ENCODE data around the gene KCTD8.

DNA sequence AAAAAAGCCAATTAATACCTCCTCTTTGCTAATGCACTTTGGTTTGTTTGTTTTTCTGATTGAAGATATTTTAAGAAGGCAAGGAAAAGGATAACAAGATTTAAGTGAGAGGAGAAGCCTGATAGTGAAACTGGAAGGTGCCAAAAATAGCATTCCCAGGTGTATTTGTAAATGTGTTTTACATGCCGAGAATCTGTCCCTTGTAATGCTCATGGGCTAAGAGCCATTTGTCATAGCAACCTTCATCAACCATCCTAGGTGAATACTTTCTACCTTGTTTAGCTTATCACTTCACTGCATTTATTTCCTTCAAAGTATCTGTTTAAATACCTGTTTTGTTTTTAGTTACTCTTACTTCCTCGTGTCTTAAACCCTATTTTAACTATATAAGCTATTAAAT, 127.8 kb downstream of the KCTD8 start:
- TF ChIP-seq ZNF768 (tag by site-specific recombination; IDR thresholded peaks at IDR 0.05): no peak
- TF ChIP-seq, protein P1, sequence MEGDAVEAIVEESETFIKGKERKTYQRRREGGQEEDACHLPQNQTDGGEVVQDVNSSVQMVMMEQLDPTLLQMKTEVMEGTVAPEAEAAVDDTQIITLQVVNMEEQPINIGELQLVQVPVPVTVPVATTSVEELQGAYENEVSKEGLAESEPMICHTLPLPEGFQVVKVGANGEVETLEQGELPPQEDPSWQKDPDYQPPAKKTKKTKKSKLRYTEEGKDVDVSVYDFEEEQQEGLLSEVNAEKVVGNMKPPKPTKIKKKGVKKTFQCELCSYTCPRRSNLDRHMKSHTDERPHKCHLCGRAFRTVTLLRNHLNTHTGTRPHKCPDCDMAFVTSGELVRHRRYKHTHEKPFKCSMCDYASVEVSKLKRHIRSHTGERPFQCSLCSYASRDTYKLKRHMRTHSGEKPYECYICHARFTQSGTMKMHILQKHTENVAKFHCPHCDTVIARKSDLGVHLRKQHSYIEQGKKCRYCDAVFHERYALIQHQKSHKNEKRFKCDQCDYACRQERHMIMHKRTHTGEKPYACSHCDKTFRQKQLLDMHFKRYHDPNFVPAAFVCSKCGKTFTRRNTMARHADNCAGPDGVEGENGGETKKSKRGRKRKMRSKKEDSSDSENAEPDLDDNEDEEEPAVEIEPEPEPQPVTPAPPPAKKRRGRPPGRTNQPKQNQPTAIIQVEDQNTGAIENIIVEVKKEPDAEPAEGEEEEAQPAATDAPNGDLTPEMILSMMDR (tag by site-specific recombination; IDR thresholded peaks at IDR 0.05): no peak
- no peak for TF ChIP-seq ZNF776 (tag by site-specific recombination; IDR thresholded peaks at IDR 0.05; ENCODE audit: borderline replicate concordance)

Data from HEK293 (cell line).